ENCODE measurements around the gene MCM3AP.
A peak's percentile ranks its signal among the peaks of the same experiment; 100 is the strongest.

Gene MCM3AP

GRCh38 chr21:46285761-46286647, 593 bp upstream of the MCM3AP start, which contains the start of gene YBEY:
TSS of gene YBEY (plus strand) at chr21:46286342. CDS start at chr21:46286914, 572 bp downstream.
- ChIA-PET POLR2A (interaction anchor here (0.6 to 1.2 kb wide), 9 partner anchors 11 to 243 kb away, joined by 3 to 5 read pairs (median 4); a partner anchor contains a TSS), CTCF (interaction anchor here (1.0 to 3.5 kb wide), 6 partner anchors 10 to 316 kb away, joined by 3 to 19 read pairs (median 5); no protein-coding TSS in a partner anchor)
- H3K4me3 ChIP-seq (ENCODE audit: low read depth, low read length), result peak within 1 kb of the TSS; percentile 77
- TF ChIP-seq CTCF (IDR thresholded peaks at IDR 0.05; ENCODE audit: insufficient read depth, low read length, missing control alignments), result peak; percentile 69
- no peak for DNase-seq (ENCODE audit: low read depth, low spot score)

- ChIA-PET POLR2A (interaction anchor here (0.7 kb wide), 1 partner anchor 355 kb away, joined by 3 read pairs; no protein-coding TSS in a partner anchor), CTCF (interaction anchor here (0.6 to 3.5 kb wide), 9 partner anchors 10 to 315 kb away, joined by 3 to 19 read pairs (median 5); no protein-coding TSS in a partner anchor)
- DNase-seq (ENCODE audit: low read depth, low spot score), result no peak
- TF ChIP-seq CTCF (IDR thresholded peaks at IDR 0.05; ENCODE audit: insufficient read depth, low read length, missing control alignments), result no peak
- H3K4me3 ChIP-seq (ENCODE audit: low read depth, low read length), result peak overlapping the region; percentile 77
Measured at GRCh38 chr21:46284733-46285132, 678 bp downstream of the MCM3AP start.

GRCh38 chr21:46284077-46284644, 1.2 kb downstream of the MCM3AP start:
- no peak overlapping the region for H3K4me3 ChIP-seq (ENCODE audit: low read depth, low read length)
- CTCF ChIA-PET, result interaction anchor here (0.6 to 3.5 kb wide), 7 partner anchors 14 to 315 kb away, joined by 3 to 19 read pairs (median 3); no protein-coding TSS in a partner anchor
- TF ChIP-seq CTCF (IDR thresholded peaks at IDR 0.05; ENCODE audit: insufficient read depth, low read length, missing control alignments), result no peak
- POLR2A ChIA-PET, result no interaction called here
- no peak for DNase-seq (ENCODE audit: low read depth, low spot score)

GRCh38 chr21:46274797-46275390, 10.5 kb downstream of the MCM3AP start:
- ChIA-PET POLR2A (interaction anchor here (0.6 kb wide), 1 partner anchor 11 kb away, joined by 3 read pairs; the partner anchor contains the start of gene MCM3AP), CTCF (interaction anchor here (0.9 to 1.8 kb wide), 5 partner anchors 9 to 303 kb away, joined by 3 to 6 read pairs (median 6); partner anchors contain the start of genes MCM3AP and YBEY)
- H3K4me3 ChIP-seq (ENCODE audit: low read depth, low read length), result no peak overlapping the region
- no peak for DNase-seq (ENCODE audit: low read depth, low spot score)
- no peak for TF ChIP-seq CTCF (IDR thresholded peaks at IDR 0.05; ENCODE audit: insufficient read depth, low read length, missing control alignments)

- H3K4me3 ChIP-seq (ENCODE audit: low read depth, low read length), result no peak overlapping the region
- DNase-seq (ENCODE audit: low read depth, low spot score), result no peak
- CTCF ChIA-PET, result no interaction called here
- no peak for TF ChIP-seq CTCF (IDR thresholded peaks at IDR 0.05; ENCODE audit: insufficient read depth, low read length, missing control alignments)
- POLR2A ChIA-PET, result no interaction called here
Measured at GRCh38 chr21:46273341-46273740, 12.1 kb downstream of the MCM3AP start.
